Liver (tissue), 9 donors: Measurements from ENCODE around the gene RASSF7. TPM values are rescaled to one million over a fixed set of nuclear protein-coding genes. Genes with fewer than 3 reads are reported as not detected.

ENCODE experiments used
- DNase-seq: peaks from one replicate; pipeline ENCODE4 v3.0.0-alpha.2; 2017; ENCODE audit warnings: low spot score
- H3K27ac ChIP-seq, 2 donors: one replicate each; pipeline ENCODE4 v1.7.0; 2013; ENCODE audit warnings: inconsistent platforms in 2 of 2, low read length in 2 of 2, control low read depth in 1 of 2, low read depth in 1 of 2, mild to moderate bottlenecking in 1 of 2
- H3K27me3 ChIP-seq, 4 donors: one replicate each; pipeline versions ENCODE4 v1.6.1 to v1.7.0; 2013; ENCODE audit warnings: low read length in 3 of 4, inconsistent platforms in 1 of 4, mild to moderate bottlenecking in 1 of 4, moderate library complexity in 1 of 4; ENCODE audit not compliant: control insufficient read depth in 4 of 4, insufficient read depth in 4 of 4
- H3K36me3 ChIP-seq, 4 donors: one replicate each; pipeline versions ENCODE4 v1.6.1 to v1.7.0; 2013; ENCODE audit warnings: low read length in 3 of 4, mild to moderate bottlenecking in 3 of 4, low read depth in 1 of 4, moderate library complexity in 1 of 4; ENCODE audit not compliant: control insufficient read depth in 4 of 4, insufficient read depth in 3 of 4
- H3K4me1 ChIP-seq, 4 donors: one replicate each; pipeline versions ENCODE4 v1.6.1 to v1.7.0; 2013; ENCODE audit warnings: low read length in 3 of 4, mild to moderate bottlenecking in 3 of 4, moderate library complexity in 1 of 4; ENCODE audit not compliant: control insufficient read depth in 4 of 4, insufficient read depth in 4 of 4
- H3K4me3 ChIP-seq, 3 donors: one replicate each; pipeline versions ENCODE4 v1.6.1 to v1.7.0; 2013; ENCODE audit warnings: low read length in 3 of 3, control low read depth in 1 of 3, low read depth in 1 of 3, mild to moderate bottlenecking in 1 of 3
- H3K9ac ChIP-seq, 2 donors: one replicate each; pipeline ENCODE4 v1.7.0; 2013; ENCODE audit warnings: low read length in 2 of 2, mild to moderate bottlenecking in 2 of 2, moderate library complexity in 2 of 2, control low read depth in 1 of 2, low read depth in 1 of 2
- H3K9me3 ChIP-seq, 4 donors: one replicate each; pipeline versions ENCODE4 v1.6.1 to v1.7.0; 2013; ENCODE audit warnings: low read length in 3 of 4; ENCODE audit not compliant: control insufficient read depth in 4 of 4
- CTCF ChIP-seq: fragments of 150-350 bp; IDR thresholded peaks from 2 replicates; pipeline ENCODE4 v1.5.1; 2017; ENCODE audit warnings: improper control_type of control experiment, low read depth, low read length; ENCODE audit not compliant: missing input control
- FOXA1 ChIP-seq: IDR thresholded peaks from 2 replicates; pipeline ENCODE4 v1.6.1; 2016; ENCODE audit warnings: antibody characterized with exemption
- FOXA2 ChIP-seq: IDR thresholded peaks from 2 replicates; pipeline ENCODE4 v1.6.1; 2016; ENCODE audit warnings: antibody characterized with exemption
- GABPA ChIP-seq, 2 donors: IDR thresholded peaks in 1 of 2; conservative IDR thresholded peaks in 1 of 2; 2 replicates each; pipeline ENCODE4 v1.6.1; 2016; ENCODE audit warnings: antibody characterized with exemption in 2 of 2, mild to moderate bottlenecking in 1 of 2, moderate library complexity in 1 of 2
- HNF4A ChIP-seq, 2 donors: conservative IDR thresholded peaks; 2 replicates each; pipeline ENCODE4 v1.6.1; 2016; ENCODE audit warnings: antibody characterized with exemption in 2 of 2, mild to moderate bottlenecking in 2 of 2
- HNF4G ChIP-seq: IDR thresholded peaks from 2 replicates; pipeline ENCODE4 v1.6.1; 2016; ENCODE audit warnings: antibody characterized with exemption
- MAX ChIP-seq: IDR thresholded peaks from 2 replicates; pipeline ENCODE4 v1.6.1; 2016; ENCODE audit warnings: antibody characterized with exemption
- NR2F2 ChIP-seq: IDR thresholded peaks from 2 replicates; pipeline ENCODE4 v1.6.1; 2016; ENCODE audit warnings: antibody characterized with exemption
- REST ChIP-seq: IDR thresholded peaks from 2 replicates; pipeline ENCODE4 v1.6.1; 2016; ENCODE audit warnings: antibody characterized with exemption, mild to moderate bottlenecking
- RXRA ChIP-seq, 2 donors: IDR thresholded peaks; 2 replicates each; pipeline ENCODE4 v1.6.1; 2017 to 2018; ENCODE audit warnings: antibody characterized with exemption in 2 of 2, mild to moderate bottlenecking in 1 of 2
- SP1 ChIP-seq: IDR thresholded peaks from 2 replicates; pipeline ENCODE4 v1.6.1; 2018; ENCODE audit warnings: antibody characterized with exemption, mild to moderate bottlenecking
- YY1 ChIP-seq: IDR thresholded peaks from 2 replicates; pipeline ENCODE4 v1.6.1; 2016; ENCODE audit warnings: antibody characterized with exemption, mild to moderate bottlenecking
- ZBTB33 ChIP-seq: IDR thresholded peaks from 2 replicates; pipeline ENCODE4 v1.6.1; 2016; ENCODE audit warnings: antibody characterized with exemption
- WGBS: extraction: QIAGEN DNeasy Blood & Tissue Kit; methylation state at CpG from one replicate; pipeline ENCODE4 v1.1.7; 2013; 5-methylcytosine and 5-hydroxymethylcytosine counted together
- polyA plus RNA-seq, 2 donors: library from polyadenylated mRNA; stranded (reverse) in 1 of 2; unstranded in 1 of 2; fragments of 200-250 nt in 1 of 2; fragments of >200 nt in 1 of 2; fragmentation: Nextera tagmentation in 1 of 2; extraction: Ambion mirVana in 1 of 2; gene quantifications; one replicate each; pipeline versions ENCODE4 v1.2.1 to v1.2.3, GENCODE V29; 2013 to 2015
- total RNA-seq, 2 donors: library from RNA; depleted of rRNA; stranded (reverse); fragments of >200 nt; gene quantifications; one replicate each; pipeline ENCODE4 v1.2.3, GENCODE V29; 2014
- donor health status: healthy.
- donor health status: healthy.
- donor health status: healthy.
- donor health status: healthy.
- donor health status: healthy.

The RASSF7 gene
- total and polyA plus RNA-seq, 4 donors: 11.5 to 50.4 (median 36.9) TPM

- Histone ChIP-seq H3K27ac (no peak overlapping the region), H3K9me3 (no peaks in the 10 kb centered on the region), H3K4me1 (peaks cover 0 to 10% (median 4%) of the 10 kb centered on the region in 4 donors), H3K27me3 (no peaks in the 10 kb centered on the region), H3K9ac (no peak overlapping the region), H3K4me3 (no peak overlapping the region), H3K36me3 (peaks cover 0 to 1% (median 0%) of the 10 kb centered on the region in 4 donors)
- 92% methylated on average over 32 of the region's 32 CpGs for WGBS
- no peak for TF ChIP-seq RXRA (IDR thresholded peaks at IDR 0.05)
- no peak for TF ChIP-seq NR2F2
- TF ChIP-seq MAX: no peak
- TF ChIP-seq FOXA2: no peak
- TF ChIP-seq CTCF: no peak
- TF ChIP-seq FOXA1: no peak
- no peak for TF ChIP-seq SP1
- no peak for TF ChIP-seq HNF4G
- no peak for TF ChIP-seq GABPA (IDR thresholded peaks at IDR 0.05 in 1 of 2, conservative IDR thresholded peaks at IDR 0.05 in 1 of 2)
- DNase-seq: no peak
Observed at GRCh38 chr11:548700-549603, 11.8 kb upstream of the RASSF7 start.

- Histone ChIP-seq H3K4me3 (no peak overlapping the region), H3K4me1 (peaks cover 6 to 19% (median 10%) of the 10 kb centered on the region in 4 donors), H3K9ac (no peak overlapping the region), H3K36me3 (peaks cover 0 to 1% (median 0%) of the 10 kb centered on the region in 4 donors), H3K27me3 (no peaks in the 10 kb centered on the region), H3K27ac (no peak overlapping the region), H3K9me3 (no peaks in the 10 kb centered on the region)
- TF ChIP-seq ZBTB33: no peak
- no peak for TF ChIP-seq NR2F2
- TF ChIP-seq CTCF: no peak
- TF ChIP-seq YY1: no peak
- no peak for TF ChIP-seq REST
- no peak for TF ChIP-seq SP1
- no peak for TF ChIP-seq HNF4G
- no peak for TF ChIP-seq HNF4A (conservative IDR thresholded peaks at IDR 0.05)
- DNase-seq: no peak
- 94% methylated on average over 25 of the region's 25 CpGs for WGBS
Observed at GRCh38 chr11:550021-550745, 10.6 kb upstream of the RASSF7 start.
